SKM-1 (cell line): Measurements from ENCODE around the gene PDE8A.

Experiments used
- DNase-seq: peaks from one replicate; lab custom pipeline; 2025; ENCODE audit not compliant: unreplicated experiment; lab: John Stamatoyannopoulos, UW

The PDE8A gene

DNA sequence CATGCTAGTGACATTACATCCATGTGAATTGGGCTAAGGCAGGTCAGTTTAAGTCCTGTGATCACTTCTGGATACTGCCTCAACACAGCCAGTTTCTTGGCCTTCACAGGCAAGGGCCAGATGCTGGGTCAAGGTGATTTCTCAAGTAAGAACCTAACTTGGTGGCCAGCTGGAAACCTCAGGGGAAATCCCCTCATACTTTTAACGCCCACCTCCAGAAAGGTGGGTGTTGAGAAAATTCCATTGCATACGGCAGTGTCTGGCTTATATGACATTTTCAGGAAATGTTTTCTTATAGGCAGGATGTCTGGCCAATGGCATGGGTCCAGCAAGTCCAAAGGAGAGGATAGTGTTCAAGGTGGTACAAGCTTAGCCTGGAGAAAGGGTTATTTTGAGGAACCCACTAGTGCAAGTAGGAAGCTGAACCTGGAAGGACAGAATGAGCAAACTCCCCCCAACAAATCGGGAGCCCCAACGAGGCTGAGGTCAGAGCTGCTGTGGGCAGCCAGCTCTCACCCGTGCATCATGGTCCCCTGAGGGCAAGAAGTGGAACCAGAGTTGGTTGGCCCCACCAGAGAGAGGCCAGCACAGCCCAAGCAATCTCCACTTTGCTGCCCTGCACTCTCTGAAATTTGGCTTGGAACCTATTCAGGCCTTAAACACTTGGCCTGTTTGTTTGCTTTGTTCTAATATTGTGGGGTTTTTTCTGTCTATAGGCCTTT, 135.4 kb downstream of the PDE8A start:
- DNase-seq, result no peak

GRCh38 chr15:85118173-85118572, 136.5 kb downstream of the PDE8A start:
- no peak for DNase-seq

- no peak for DNase-seq
Measured at GRCh38 chr15:85118581-85118980, 136.9 kb downstream of the PDE8A start.

GRCh38 chr15:85120351-85121113, 138.9 kb downstream of the PDE8A start:
- DNase-seq, result no peak

DNA sequence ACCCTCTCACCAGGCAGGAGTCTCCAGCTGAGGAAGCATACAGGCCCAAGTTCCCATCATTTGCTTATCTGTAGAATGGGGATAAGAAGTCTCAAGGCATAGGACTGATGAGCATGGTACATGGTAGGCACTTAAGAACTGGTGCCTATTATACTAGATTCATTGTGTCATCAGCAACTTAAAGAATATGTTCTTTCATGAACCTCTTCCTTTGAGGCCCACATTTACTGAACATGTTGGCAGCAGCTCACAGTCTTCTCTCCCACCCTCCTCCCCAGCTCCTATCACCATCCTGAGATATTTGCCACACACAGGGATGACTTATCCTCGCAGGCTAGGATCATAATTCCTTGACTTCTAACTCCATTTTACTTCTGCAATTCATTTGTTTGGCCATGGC, 142.5 kb downstream of the PDE8A start:
- no peak for DNase-seq

DNA sequence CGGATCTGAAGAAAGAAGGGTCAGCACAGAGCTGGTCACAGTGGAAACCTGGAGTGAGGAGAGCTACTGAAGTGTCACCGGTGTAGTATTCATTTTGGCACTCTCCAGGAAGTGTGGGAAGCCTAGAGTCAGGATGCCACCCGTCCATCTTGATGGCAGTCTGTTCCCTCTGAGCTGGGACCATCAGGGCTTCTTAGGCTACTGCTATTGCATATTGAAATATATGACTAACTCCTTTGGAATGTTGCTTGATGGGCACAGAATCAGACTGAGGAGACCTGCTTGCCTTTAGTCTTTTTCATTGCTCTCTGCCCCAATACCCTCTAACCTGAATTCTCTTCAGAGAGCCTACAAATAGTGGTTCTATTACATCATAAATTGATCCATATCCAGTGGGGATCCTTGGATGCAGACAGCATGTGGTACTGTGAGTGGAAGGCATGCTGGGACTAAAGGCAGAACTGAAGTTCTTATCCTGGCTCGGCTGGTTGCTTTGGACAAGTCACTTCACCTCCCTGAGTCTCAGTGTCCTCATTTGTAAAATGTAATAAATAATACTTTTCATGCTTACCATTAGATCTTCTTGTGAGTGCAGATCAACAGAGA, 143.5 kb downstream of the PDE8A start:
- no peak for DNase-seq

- DNase-seq, result no peak
Measured at GRCh38 chr15:85128621-85129020, 147.0 kb downstream of the PDE8A start.

GRCh38 chr15:85129881-85130280, 148.2 kb downstream of the PDE8A start:
- DNase-seq, result no peak

DNA sequence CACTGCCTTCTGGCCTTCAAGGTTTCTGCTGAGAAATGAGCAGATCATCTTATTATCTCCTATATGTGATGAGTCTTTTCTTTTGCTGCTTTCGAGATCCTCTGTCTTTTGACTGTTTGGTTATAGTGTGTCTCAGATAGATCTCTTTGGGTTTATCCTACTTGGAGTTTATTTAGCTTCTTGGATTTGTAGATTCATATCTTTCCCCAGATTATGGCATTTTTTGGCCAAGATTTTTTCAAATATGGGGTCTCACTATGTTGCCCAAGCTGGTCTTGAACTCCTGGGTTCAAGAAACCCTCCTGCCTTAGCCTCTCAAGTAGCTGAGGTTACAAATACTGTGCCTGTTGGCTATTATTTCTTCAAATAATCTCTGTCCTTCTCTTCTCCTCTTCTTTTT, 150.3 kb downstream of the PDE8A start:
- DNase-seq, result no peak

DNA sequence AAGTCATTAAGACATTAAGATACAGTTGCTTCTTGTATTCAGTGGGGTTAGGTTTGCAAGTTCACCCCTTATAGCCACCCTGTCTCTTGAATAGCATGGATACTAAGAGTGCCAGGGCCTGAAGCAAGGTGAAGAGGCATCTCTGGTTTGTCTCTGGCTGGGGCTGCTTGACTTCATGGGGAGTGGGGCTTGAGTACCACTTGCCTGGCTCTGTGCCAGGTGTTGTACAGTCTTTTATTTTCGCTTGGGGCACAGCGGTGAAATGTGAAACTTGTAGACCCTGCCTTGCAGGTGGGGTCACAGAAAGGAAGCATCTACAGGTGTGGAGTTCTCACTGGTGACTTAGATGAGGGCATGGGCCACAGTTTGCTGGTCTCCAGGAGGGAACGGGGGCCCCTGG, 152.1 kb downstream of the PDE8A start:
- no peak for DNase-seq

DNA sequence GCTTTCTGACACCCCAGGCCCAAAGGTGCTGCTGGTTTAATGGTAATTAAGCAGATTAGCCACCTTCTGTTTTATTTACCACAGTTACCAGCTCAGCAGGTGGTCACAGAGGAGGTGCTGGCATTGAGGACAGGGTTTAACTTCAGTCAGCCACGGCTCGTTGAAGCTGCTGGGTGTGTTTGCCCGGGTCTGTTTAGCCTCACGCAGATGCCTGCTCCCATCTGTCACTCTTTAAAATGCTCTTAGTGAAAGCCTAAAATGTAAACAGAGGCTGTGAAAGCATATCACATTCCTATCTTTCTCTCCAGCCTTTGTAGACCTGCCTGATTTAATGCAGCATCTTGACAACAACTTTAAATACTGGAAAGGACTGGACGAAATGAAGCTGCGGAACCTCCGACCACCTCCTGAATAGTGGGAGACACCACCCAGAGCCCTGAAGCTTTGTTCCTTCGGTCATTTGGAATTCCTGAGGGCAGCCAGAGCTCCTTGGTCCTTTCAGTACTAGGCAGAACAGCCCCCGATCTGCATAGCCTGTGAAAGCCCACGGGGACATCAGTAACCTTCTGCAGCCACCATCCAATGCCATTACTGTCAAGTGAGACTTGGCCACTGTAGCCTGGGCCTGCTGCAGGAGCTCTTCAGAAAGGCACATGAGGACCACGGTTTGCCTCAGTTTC, 156.0 kb downstream of the PDE8A start:
- DNase-seq, result no peak

DNA sequence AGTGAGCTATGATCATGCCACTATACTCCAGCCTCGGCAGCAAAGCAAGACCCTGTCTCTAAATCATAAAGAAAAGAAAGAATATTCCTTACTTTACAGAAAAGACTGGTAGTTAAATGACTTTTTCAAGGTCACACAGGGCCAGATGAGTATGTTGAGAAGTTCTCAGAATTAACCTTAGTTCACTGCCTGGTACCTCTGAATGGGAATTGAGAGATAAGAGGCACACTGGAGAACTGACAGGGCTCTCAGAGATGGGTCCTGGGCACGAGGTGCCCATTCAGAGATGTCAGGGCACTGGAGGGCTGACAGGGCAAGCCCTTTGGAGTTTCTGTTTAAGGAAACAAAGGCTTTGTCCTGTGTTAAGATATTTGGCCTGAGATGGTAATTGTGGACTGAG, 157.7 kb downstream of the PDE8A start:
- DNase-seq, result no peak

GRCh38 chr15:85141726-85142125, 160.1 kb downstream of the PDE8A start:
- DNase-seq, result no peak

DNA sequence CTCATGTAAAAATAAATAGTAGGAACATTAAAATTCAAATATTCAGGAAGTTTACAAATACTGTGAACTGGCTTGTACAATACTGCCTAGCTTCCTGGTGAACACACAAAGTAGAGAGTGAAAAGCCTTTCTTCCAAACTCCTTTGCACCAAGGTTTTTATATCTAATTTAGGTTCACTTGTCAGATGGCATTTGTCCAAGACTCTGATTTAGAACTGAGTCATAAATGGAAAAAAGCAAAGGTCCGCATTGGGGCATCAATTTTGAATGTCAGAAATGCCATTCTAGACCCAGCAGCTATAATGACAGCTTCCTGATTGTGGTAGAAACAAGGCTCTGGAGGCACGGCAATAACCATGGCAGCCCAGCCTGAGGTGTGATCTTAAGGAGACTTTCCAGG, 160.7 kb downstream of the PDE8A start:
- DNase-seq, result no peak

DNA sequence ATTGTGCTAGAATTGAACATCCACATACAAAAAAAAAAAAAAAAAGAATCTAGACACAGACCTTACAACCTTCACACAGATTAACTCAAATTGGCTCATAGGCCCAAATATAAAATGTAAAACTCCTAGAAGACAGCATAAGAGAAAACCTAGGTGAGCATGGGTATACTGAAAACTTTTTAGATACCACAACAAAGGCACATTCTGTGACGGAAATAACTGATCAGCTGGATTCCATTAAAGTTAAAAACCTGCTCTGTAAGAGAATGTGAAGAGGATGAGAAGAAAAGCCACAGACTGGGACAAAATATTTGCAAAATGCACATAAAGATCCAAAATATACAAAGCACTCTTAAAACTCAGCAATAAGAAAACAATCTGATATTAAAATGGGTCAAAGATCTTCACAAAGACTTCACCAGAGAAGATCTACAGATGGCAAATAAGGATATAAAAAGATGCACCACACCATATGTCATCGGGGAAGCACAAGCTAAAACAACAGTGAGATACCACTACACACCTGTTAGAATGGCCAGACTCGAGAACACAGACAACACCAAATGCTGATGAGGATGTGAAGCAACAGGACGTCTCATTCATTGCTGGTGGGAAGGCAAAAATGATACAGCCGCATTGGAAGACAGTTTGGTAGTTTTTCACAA, 167.9 kb downstream of the PDE8A start:
- DNase-seq, result no peak

DNA sequence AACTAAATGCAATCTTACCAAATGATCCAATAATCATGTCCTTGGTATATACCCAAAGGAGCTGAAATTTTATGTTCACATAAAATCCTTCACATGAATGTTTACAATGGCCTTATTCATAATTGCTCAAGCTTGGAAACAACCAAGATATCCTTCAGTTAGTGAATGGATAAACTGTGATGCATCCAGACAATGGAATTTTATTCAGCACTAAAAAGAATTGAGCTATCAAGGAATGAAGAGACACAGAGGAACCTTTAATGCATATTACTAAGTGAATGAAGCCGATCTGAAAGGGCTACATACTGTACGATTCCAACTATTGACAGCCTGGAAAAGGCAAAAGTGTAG, 168.4 kb downstream of the PDE8A start:
- DNase-seq, result no peak

- no peak for DNase-seq
Measured at GRCh38 chr15:85151145-85151544, 169.5 kb downstream of the PDE8A start.

DNA sequence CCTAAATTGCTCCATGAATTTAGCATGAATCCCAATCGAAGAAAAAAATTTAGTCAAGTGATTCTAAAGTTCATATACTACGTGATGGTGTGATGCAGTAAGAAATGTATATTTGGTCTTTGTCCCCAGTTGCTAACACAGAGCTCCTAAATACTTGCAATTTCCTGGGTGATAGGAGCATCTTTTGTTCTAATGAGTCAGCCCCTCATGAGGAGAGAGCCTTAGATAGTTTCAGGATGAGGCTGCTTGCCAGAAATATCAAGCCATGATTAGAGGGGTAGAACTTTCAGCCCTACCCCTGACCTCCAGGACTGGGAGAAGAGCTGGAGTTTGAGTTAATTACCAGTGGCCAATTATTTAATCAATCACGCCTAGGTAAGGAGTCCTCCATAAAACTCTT, 170.2 kb downstream of the PDE8A start:
- DNase-seq, result no peak

DNA sequence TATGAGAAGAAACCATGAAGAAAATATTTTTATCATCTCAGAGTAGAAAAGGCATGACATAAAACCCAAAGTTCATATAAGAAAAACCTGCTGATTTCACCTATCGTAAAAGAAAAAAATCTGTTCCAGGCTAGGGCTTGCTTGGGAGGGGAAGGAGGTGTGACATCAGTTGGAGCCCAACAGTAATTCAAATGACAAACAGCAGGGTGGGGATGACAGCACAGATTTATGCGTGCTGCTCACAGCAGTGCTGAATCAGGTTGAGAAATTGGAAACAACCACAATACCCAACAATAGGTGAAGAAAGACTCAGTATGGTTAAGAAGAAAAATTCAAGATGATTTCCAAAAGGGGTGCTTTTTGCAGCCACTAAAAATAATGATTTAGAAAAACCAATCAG, 172.4 kb downstream of the PDE8A start:
- no peak for DNase-seq

GRCh38 chr15:85155360-85155759, 173.7 kb downstream of the PDE8A start:
- no peak for DNase-seq

DNA sequence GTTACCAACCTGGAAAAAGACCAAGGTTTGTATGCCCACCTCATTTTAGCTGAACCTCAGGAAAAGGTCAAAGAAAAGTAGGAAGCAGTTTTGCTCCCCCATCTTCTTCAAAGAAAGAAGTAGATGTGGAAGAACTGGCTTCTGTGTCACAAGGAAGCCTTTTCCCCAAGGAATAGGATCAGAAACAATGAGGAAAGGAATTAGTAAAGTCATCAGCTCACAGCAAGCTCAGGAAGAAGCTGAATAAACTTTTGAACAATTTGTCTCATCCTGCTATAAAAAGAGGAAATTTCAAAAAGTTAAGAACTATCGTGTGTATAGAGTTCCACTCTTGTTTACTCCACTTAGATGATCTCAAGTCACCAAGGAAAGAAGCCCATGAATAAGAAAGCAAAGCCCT, 174.2 kb downstream of the PDE8A start:
- no peak for DNase-seq
